NOMO-1 treated with dmso at 0.1 percent for 144 hours (cell line): ENCODE measurements around the gene SMIM45.

Experiments used
- DNase-seq: peaks from one replicate; lab custom pipeline; 2025; ENCODE audit not compliant: unreplicated experiment; lab: John Stamatoyannopoulos, UW

SMIM45 gene

GRCh38 chr22:41998361-41999261 is 46.7 kb downstream of the SMIM45 start, which contains the start of gene WBP2NL:
Gene WBP2NL, plus strand, starts transcription at chr22:41998788. Its CDS starts 31 bp downstream, at chr22:41998819.
- DNase-seq: peak; percentile 87

- DNase-seq: no peak
These were observed 48.5 kb downstream of the SMIM45 start for GRCh38 chr22:42000466-42000865.

- no peak for DNase-seq
These were observed 49.2 kb downstream of the SMIM45 start for GRCh38 chr22:42001121-42001520.

- DNase-seq: no peak
These were observed 49.8 kb downstream of the SMIM45 start for GRCh38 chr22:42001706-42002105.

- DNase-seq: no peak
These were observed 56.0 kb downstream of the SMIM45 start for GRCh38 chr22:42007922-42008321.
